GM19240 (cell line): Measurements from ENCODE around the gene HINT2.

ENCODE experiments used
- DNase-seq: peaks from one replicate; pipeline ENCODE4 v3.0.0; 2011; ENCODE audit warnings: low spot score; ENCODE audit not compliant: insufficient read length

The HINT2 gene

GRCh38 chr9:35814841-35815543 is at the start of gene HINT2:
TSS of gene HINT2 (minus strand) at chr9:35815042. CDS start at chr9:35814979, 63 bp downstream.
- peak; percentile 98 for DNase-seq

DNA sequence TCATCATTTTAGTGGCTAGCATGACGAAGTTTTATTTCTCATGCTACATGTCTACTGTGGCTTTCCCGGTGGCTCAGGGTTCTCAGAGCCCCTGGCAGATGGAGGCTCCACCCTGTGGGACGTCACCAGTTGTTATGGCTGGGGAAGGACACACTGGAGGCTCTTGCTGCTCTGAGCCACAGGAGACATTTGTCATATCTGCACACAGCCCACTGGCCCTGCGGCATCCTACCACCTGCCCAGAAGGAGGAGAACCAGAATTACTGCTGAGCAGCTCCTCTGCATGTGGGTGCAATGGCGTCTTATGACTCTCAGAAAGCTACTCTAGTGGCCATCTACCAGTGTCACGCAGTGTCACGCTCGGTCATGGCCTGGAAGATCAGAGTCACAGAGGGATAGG is 48.7 kb upstream of the HINT2 start:
- DNase-seq, result no peak

DNA sequence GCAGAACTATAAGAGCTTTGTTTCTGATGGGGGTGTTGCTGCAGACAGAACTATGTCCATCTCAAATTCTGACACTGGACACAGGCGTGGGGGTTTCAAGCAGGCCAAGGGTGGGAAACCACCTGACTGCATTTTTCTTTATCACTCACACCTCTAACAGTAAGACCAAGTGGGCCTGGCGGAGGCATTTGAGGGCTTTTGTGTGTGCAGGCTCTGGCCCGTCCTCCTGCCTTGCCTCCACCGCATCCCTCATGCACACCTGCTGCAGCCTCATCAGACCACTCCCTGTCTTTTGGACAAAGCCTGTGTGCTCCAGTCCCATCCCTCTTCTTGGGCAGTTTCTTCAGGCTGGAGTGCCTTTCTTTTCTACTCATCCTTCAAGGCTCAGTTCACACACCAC is 47.5 kb upstream of the HINT2 start:
- DNase-seq, result no peak

DNA sequence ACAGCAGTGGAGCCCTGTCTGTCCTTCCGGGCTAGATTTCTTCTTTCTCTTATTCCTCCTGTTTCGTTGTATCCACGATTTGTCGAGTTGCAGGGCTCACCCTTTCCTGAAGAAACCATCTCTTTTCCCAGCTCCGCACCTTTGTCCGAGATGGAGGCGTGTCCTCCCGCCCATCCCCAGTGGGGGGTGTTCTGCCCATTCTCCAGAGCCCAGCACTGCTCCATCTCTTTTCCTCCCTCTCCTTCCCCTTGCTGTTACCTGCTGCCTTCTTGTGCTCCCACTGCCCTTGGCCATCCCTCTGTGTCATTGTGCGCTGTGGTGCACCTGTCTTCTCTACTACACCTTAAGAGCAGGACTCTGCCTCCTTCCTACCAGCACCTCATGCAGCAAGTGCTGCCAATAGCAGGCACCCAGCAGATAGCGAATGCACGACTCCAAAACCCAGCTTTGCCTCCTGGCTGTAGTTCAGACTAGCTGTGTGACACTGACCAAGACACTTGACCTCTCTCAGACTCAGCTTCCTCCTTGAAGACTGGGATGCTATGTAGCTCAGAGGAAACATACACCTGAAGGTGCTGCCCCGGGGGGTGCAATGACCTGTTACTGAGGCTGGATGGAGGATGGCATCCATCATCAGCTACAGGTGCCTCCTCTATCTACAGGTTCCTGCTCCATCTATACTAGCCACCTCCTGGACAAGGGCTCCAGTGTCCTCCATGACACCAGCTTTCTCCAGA is 46.5 kb upstream of the HINT2 start:
- DNase-seq, result no peak

DNA sequence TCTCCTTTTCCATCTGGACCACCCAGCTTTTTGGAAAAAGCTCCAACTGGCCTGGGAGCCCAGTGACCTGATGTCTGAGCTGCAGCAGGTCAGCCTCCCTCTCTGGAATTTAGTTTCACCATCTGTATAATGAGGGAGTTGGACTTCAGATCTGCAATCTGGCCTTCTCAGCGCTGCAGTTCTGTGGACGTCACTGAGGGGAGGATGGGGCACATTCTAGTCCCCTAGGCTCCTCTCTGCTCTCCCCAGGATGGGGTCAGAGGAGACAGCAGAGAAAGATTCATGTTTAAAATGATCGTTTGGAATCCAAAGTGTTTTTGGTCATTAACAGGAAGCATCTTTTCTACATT is 45.1 kb upstream of the HINT2 start:
- DNase-seq, result no peak

DNA sequence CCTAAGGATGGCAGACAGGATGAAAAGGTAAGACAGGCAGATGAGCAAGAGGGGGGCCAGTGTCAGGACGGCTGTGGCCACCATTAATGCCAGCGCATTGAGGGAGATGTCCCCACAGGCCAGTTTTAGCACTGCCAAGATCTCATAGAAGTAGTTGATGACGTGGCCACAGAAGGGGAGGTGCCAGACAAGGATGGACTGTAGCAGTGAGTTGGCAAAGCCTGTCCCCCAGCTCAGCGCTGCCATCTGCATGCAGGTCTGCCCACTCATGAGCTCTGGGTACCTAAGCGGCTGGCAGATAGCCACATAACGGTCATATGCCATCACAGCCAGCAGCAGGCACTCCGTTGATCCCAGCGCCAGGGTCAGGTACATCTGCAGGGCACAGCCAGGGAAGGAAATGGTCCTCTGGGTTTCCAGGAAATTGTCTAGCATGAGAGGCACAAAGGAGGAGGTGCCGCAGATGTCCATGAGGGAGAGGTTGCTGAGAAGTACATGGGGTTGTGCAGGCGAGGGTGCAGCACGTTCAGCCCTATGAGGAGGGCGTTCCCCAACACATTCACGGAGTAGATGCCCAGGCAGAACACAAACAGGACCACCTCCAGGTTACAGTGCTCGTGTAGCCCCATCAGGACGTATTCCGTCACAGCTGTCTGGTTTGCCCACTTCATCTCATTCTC is 44.6 kb upstream of the HINT2 start:
- DNase-seq, result no peak

GRCh38 chr9:35858458-35858857 is 43.6 kb upstream of the HINT2 start:
- no peak for DNase-seq

- DNase-seq, result no peak
Observed at GRCh38 chr9:35856882-35857281, 42.0 kb upstream of the HINT2 start.

DNA sequence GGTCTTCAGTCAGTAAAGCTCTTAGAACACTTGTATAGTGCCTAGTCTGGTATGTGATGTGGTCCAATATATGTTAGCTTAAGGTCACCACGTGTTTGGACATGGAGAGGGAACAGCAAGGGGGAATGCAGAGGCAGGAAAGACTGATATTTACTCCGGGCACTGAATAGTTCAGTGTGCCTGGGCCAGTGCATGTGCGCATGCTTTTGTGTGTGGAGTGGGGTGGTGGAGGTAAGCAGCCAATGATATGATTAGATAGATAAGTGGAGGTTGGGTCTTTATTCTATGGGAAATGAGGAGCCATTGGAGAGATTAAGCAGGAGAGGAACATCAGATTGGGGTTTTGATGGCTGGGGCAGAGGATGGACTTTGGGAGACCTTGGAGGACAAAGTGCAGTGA is 41.4 kb upstream of the HINT2 start:
- no peak for DNase-seq

- DNase-seq, result no peak
Observed at GRCh38 chr9:35854091-35854762, 39.4 kb upstream of the HINT2 start.

DNA sequence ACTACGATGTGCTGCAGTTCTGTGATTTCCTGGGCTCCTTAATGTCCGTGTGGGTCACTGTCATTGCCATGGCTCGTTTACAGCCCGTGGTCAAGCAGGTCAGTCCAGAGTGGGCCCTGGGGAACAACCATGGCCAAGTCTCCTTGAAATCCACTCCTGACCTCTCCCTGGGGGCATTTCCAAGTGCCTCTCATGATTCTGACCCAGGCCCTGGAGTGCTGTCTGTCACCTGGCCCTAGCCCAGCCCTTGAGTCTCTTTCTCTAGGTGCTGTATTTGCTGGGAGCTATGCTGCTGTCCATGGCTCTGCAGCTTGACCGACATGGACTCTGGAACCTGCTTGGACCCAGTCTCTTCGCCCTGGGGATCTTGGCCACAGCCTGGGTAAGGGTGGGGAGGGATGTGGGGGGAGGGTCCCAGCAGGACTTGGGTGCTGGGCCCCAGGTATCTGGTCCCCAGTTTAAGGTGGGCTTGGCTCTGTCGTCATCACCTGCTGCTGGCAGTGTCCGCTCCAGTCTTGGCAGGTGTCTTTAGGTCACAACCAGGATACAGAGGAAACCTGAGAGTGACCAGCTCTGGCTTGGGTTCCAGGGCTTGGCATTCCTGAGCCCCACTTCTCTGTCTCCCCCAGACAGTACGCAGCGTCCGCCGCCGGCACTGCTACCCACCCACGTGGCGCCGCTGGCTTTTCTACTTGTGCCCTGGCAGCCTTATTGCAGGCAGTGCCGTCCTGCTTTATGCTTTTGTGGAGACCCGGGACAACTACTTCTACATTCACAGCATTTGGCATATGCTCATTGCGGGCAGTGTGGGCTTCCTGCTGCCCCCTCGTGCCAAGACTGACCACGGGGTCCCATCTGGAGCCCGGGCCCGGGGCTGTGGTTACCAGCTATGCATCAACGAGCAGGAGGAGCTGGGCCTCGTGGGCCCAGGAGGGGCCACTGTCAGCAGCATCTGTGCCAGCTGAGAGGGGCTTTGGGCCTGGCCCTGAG is 38.3 kb upstream of the HINT2 start:
- no peak for DNase-seq

GRCh38 chr9:35852267-35852815 is 37.5 kb upstream of the HINT2 start:
- DNase-seq, result no peak

DNA sequence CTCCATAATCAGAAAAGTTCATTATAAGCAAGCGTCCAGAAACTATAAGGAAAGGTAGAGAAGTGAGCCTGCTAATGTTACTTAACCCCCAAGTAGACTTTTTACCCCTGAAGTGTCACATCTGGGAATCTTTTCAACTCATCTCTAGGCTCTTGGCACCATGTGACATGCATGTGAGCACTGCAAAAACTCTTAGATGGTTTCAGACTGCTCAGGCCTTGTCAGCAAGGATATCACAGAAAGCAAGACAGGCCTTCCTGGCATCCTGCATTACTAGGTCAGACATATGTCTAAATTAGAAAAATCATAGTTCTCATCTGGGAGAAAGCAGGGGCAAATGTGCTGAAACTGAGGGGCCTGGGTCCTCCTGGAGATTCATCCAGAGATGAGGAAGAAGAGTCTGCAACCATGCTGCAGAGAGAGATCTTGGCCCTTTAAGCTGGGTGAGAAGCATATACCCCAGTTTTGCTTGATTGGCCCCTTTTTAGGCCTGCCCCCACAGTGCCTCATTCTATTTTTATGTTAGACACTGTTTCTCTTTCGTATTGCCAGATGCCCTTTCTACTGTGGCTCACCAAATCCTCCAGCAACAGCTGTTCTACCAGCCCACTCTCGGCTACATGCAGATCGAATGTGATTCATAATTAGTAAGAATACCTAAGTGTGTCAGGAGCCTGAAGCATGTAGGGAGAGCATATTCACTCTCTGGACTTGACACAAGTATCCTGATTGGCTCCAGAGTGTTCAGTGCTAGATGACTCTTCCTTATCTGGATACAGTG is 33.1 kb upstream of the HINT2 start:
- DNase-seq, result peak; percentile 87

- no peak for DNase-seq
Observed at GRCh38 chr9:35845824-35846771, 31.3 kb upstream of the HINT2 start.

- DNase-seq, result no peak
Observed at GRCh38 chr9:35844628-35845270, 29.9 kb upstream of the HINT2 start.

DNA sequence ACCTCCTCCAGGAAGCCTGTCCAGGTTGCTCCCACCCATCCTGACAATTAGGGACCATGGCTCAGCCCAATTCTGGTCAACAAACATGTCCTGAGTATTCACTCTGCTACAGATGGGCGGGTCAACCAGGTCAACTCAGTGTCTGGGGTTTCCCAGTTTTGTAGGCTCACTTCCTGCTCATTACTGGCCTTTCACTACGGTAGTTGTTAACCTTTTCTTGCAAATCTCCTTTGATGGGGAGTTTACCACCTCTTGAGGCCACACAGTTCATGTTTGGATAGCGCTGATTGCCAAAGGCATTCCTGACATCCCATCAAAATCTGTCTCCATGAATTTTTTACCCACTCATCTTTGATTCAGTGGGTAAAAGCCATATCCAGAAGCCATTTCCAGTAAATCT is 28.0 kb upstream of the HINT2 start:
- DNase-seq, result peak; percentile 60

GRCh38 chr9:35842020-35842745 is 27.3 kb upstream of the HINT2 start:
- no peak for DNase-seq

DNA sequence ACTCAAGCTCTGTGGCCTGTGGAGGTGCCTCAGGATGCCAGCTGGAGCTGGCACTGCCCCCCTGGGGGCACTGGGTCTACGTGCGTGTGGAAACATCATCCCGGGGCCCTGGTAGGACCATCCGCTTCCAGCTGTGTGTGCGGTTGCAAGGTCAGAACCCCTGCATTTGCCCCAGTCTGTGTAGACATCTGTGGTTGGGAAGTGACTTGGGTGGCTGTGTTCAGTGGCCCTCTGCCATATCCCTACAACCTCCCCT is 26.7 kb upstream of the HINT2 start:
- no peak for DNase-seq
